Activated CD8-positive, alpha-beta memory T cell treated with anti-CD3 and anti-CD28 coated beads, Interleukin-2, amount 50 U/mL, for 24 hours (primary cell): ENCODE data around the gene FGF3.

ENCODE experiments used
- DNase-seq: peaks from one replicate; pipeline ENCODE4 v3.0.0-alpha.2; 2020; ENCODE audit errors: extremely low read depth

FGF3 gene

GRCh38 chr11:69844396-69844795 lies 25.2 kb upstream of the FGF3 start:
- DNase-seq: no peak

- DNase-seq: no peak
Observed at GRCh38 chr11:69843529-69843921, 24.3 kb upstream of the FGF3 start.

GRCh38 chr11:69842746-69843528 lies 23.7 kb upstream of the FGF3 start:
- no peak for DNase-seq

- DNase-seq: no peak
Observed at GRCh38 chr11:69841859-69842698, 22.9 kb upstream of the FGF3 start.

GRCh38 chr11:69841170-69841858 lies 22.1 kb upstream of the FGF3 start:
- no peak for DNase-seq

- no peak for DNase-seq
Observed at GRCh38 chr11:69840371-69841169, 21.4 kb upstream of the FGF3 start.

GRCh38 chr11:69839516-69839915 lies 20.3 kb upstream of the FGF3 start:
- no peak for DNase-seq

GRCh38 chr11:69837791-69838190 lies 18.6 kb upstream of the FGF3 start:
- no peak for DNase-seq

- no peak for DNase-seq
Observed at GRCh38 chr11:69836401-69836800, 17.2 kb upstream of the FGF3 start.

GRCh38 chr11:69834811-69835800 lies 15.9 kb upstream of the FGF3 start:
- DNase-seq: no peak

- DNase-seq: no peak
Observed at GRCh38 chr11:69834251-69834650, 15.0 kb upstream of the FGF3 start.

- DNase-seq: no peak
Observed at GRCh38 chr11:69832561-69833413, 13.6 kb upstream of the FGF3 start.

- DNase-seq: no peak
Observed at GRCh38 chr11:69831985-69832384, 12.8 kb upstream of the FGF3 start.

- no peak for DNase-seq
Observed at GRCh38 chr11:69830086-69830485, 10.9 kb upstream of the FGF3 start.

GRCh38 chr11:69828971-69829344 lies 9.7 kb upstream of the FGF3 start:
- no peak for DNase-seq

- DNase-seq: no peak
Observed at GRCh38 chr11:69828276-69828970, 9.2 kb upstream of the FGF3 start.

- no peak for DNase-seq
Observed at GRCh38 chr11:69826773-69827172, 7.6 kb upstream of the FGF3 start.

GRCh38 chr11:69825941-69826340 lies 6.7 kb upstream of the FGF3 start:
- no peak for DNase-seq
